HTR-8/SVneo (cell line): ENCODE measurements around the gene PPP3CA.

Source experiments
- DNase-seq: peaks from one replicate; pipeline ENCODE4 v3.0.0; 2011; ENCODE audit warnings: low spot score, mixed read lengths; ENCODE audit not compliant: insufficient read length
- FAIRE-seq: peaks from 2 replicates; lab custom pipeline; 2011; peaks lifted over from hg19 to GRCh38; lab: Jason Lieb, UNC

Gene PPP3CA

DNA sequence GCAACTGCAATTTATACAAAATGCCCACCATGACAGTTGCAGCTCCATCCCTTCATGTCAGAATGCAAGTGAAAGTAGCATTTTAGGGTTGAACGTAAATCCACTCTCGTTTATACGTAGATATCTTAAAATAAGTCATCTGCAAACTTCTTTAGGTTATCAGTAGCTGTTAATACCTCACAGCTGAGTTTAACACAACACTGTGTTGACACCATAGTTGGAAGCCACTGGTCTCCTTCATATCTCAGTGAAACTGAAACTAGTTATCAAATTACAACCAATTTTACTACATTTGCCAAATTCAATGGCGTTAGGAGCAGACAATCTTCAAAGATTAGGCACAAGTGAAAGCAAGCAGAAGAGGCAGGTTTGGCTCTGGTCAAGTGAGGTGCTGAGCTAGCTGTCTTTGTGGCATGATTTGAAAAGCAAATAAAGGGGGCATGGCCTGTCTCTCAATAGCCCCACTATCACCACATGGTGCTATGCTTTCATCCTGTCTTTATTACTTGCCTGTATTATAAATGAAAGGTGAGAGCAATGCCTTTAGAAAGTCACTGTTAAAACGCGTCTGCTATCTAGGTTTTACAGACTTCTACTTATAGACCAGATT lies 12.3 kb downstream of the PPP3CA start:
- no peak for DNase-seq
- FAIRE-seq: no peak

DNA sequence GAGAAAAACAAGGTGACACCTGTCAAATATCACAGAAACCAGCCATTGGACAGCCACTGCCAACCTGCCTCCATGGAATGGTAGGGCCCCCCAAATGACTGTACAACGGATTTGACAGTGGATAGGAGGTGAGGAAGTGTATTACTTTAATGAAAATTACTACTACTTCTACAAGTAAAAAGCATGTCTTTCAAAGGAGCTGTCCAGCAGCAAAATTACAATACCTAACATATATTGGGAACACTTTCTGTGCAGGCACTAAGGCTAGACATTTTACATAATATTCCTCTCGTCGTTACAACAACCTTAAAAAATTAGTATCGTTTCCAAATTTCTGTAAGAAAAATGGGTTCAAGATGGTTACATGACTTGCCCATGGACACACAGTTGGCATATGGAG lies 14.9 kb downstream of the PPP3CA start:
- FAIRE-seq (no peak), DNase-seq (no peak)

DNA sequence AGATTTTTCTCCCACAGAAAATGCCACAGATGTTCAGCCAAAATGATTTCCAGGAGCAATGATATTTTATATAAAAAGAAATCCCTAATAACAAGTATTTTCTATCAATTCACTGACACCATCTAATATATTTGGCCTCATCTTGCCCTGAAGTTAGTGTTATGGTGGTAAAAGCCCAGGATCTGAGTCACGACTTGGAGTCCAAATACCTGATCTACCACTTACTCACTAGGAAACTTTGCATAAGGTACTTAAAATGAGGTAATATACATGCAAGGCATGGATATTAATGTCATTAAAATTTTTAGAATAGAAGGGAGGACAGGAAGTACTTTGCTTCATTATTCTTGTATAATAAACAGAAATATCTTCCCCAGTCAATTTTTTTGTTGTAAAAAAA lies 16.3 kb downstream of the PPP3CA start:
- FAIRE-seq (no peak), DNase-seq (no peak)

DNA sequence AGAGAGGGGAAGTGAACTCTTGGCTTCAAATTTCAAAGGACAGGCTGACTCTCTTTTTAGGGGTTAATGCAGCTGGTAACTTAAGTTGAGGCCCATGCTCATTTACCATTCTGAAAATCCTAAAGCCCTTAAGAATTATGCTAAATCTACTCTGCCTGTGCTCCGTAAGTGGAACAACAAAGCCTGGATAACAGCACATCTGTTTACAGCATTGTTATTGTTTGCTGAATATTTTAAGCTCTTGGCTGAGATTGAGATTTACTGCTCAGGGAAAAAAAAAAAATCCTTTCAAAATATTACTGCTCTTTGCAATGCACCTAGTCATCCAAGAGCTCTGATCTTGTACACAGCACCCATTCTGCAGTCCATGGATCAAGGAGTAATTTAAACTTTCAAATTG lies 17.7 kb downstream of the PPP3CA start:
- FAIRE-seq (no peak), DNase-seq (no peak)

DNA sequence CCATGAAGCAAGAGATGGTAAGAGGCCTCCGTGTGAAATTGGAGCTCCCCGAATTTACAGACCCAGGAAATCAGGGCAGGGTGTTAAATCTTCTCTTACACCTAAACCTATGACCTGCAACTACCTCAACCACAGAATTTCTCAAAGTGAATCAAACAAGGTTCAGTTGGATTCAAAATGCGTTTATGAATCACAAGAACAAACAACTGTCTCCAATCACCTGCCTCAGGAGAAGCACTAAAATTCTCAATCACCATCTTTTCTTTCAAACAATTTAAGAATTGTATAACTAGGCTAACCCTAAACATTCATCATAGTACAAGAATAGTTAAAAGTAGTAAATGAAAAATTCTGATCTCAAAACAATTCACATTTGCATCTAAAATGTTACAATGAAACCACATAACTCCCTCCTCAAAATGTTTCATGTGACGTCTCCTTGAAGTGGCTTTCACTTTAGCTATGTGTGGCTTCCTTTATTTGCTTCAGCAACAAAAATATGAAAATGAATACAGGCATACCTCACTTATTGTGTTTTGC lies 19.2 kb downstream of the PPP3CA start:
- no peak for DNase-seq
- FAIRE-seq: no peak

DNA sequence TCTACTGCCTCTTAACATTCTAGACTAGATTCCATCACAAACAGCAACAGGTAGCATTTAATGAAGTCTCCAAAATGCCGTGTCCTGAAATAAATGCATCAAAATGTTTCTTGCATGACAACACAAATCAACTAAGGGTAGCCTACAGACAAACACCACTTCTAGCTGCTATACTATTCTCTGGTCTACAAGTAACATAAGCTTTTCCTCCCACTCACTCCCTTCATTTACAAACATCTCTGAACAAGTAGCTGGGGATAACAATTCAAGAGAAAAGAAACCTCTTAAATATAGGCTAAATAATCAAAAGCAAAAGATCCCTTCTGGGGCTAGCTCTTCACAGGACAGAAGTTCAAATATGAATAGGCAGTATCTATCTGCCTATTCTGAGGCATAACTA lies 20.8 kb downstream of the PPP3CA start:
- FAIRE-seq (no peak), DNase-seq (no peak)

DNA sequence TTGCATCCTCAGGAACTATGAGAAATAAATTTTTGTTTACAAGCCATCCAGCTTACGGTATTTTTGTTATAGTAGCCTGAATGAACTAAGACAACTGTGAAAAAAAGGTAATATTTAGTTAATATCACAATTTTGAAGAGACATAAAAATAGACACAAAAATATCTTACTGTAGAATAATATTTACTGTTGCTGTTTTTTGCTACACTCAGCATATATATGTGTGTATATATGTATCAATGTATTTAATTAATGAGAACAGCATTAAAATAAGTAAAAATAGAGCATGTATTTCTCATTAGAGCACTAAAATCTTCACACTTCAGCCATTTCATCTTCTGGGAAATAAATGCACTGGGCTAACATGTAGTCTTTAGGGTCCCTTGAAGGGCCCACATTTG lies 24.6 kb downstream of the PPP3CA start:
- FAIRE-seq: no peak

DNA sequence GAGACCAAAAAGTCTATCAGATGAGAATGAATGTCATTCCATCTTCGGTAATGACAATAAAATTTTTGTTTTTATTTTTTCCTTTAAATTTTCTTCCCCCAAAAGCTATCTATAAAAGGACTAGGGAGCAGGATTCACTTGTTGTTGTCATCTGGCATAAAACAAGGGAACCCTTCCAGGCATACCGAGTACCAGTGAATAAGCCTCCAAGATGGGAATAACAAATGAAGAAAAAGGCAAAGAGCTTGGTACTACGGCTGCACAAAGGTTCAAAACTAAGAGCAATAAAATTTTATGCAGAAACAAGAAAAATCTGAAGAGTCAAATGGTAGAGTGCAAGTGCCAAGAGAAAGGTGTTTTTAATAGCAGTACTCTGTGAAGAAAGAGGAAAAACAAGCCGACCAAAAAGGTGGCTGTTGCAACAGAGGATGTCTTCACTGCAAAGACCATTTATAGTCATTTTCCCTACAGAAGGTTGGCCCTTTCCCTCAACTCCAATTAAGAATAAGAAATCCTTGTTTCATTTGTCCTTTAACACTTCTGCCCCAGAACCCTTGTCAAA lies 25.8 kb downstream of the PPP3CA start:
- FAIRE-seq: no peak
- DNase-seq: no peak

More for the DNA sequence above, 24.6 kb downstream of the PPP3CA start:
- DNase-seq: no peak

DNA sequence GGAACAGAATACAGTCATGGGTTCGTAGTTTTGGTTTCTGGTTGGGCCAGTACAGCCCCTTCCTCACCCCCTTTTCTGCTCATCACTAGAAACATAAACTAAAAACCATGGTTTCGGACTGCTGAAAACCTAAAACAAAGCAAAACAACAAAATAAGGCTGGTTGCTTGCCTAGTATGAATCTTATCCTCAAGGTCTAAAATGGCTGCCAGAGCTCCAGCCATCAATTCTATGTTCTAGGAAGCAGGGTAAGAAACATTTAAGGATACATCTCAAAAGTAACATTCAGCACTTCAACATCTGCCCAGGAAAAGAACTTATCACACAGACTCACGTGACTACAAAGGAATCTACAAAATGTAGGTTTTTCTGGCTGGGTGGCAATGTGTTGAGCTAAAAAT lies 31.5 kb downstream of the PPP3CA start:
- DNase-seq (no peak), FAIRE-seq (no peak)

DNA sequence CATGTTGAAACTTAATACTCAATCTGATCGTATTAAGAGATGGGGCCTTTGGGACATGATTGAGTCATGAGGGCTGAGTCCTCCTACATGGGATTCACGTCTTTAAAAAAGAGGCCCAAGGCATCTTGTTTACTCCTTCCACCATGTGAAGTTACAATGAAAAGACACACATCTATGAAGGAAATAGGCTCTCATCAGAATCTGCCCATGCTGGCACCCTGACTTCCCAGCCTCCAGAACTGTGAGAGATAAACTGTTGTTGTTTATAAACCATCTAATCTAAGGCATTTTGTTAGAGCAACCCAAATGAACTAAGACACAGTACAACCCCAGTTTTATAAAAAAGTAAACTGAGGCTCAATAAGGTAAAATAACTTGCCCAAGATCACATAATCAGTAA lies 32.3 kb downstream of the PPP3CA start:
- DNase-seq (no peak), FAIRE-seq (no peak)

DNA sequence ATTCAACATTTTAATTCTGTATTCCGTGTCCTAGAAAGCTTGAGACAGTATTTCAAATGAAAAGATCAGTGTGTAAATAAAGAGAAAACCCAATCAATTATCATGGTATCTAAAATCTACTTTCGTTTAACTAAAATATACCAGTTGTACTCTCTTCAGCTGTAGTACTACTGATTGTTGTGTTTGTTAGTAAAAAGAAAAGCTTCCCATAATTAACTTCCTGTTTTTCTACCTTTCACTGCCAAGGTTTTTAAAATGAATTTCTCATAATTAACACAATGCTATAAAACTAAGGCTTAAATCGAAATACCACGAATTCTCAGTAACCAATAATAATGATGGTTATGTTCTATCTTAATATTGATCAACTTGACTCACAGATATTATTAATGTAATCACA lies 37.4 kb downstream of the PPP3CA start:
- no peak for FAIRE-seq
- DNase-seq: no peak

DNA sequence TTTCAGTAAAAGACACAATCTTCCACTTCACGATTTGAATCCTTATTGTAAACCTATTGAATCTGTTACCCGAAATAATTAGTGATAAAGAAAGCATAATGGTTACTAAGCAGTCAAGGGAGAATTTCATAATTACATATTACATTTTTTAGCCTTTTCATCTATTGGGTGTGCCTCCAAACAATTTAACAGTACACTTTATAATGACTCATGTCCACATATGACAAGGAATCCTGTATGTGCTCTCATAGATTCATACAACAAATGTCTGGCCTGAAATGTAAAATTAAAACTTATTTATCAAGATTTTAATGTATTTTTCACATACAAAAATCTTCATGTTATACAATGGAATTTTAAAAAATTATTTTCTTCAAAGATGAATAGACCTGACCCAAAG lies 39.4 kb downstream of the PPP3CA start:
- no peak for DNase-seq

DNA sequence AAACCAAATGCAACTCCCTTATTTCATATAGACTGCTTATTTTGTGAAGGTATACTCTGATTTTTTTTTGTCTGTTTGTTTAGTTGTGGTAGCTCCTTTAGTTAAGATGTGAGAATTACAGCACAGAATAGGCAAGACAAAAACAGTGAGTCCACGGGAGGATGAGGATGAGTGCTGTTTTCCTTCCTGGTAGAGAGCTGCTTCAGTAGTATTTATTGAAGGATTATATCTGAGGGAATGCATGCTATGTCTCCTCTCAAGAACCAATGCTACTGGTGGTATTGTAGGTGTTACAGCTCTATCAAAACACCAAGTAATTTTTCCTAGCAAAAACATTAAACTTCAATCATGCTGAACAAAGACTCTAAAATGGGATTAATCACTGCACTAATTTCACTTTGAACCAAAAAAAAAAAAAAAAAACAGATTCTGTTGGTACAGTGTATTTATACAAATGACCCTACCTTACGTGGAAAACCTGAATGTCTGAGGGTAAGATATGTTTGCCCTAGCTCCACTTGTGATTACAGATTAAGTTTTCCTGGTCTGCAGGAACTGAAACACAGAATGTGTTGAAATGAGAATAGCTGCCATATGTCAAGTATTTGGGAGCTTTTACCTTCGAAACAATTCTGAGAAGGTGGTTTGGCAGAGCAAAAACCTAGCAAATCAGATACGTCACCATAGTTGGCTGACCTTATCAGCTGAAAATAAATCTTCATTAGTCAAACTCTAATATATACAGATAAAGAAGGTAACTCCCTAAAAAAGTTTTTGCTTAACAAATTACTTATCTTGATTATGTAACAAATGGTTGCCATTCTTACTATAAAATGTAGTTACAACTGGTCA lies 40.3 kb downstream of the PPP3CA start:
- FAIRE-seq (no peak), DNase-seq (no peak)

More for the DNA sequence above, 39.4 kb downstream of the PPP3CA start:
- no peak for FAIRE-seq

DNA sequence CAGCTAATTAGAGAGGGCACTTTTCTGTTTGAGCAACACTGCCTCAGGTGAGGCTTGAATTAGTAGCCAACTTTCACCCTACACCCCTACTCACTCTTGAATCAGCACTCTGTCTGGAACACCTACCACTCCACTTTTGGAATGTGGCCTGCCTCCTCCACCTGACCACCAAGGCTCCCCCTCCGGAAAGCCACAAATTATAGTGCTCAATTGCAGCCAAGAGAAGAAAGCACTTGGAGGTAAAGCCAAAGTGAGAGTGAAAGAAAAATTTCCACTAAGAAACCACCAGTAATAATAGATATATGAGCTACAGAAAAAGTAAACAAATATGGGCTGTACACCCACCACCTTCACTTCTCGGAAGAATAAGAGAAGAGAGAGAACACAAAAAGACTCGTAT lies 41.1 kb downstream of the PPP3CA start:
- FAIRE-seq (no peak), DNase-seq (no peak)

DNA sequence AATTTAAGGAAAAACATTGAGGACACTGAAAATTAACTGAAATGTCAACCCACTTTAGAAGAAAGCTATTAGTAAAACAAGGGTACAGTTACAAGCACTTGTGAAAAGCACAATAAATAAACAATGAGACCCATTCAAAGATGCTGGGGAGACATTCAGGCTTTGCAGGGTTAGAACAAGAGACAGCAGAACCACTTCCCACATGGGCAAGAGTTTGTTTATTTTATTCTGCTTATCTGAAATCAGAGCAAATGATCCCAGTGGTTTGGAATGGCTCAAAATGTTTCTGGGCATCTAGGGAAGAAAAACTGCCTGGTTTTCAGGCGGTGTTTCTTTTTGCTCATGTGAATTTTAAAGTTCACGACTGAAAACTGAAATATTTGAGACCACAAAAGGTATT lies 42.4 kb downstream of the PPP3CA start:
- FAIRE-seq: no peak
- peak; percentile 1 for DNase-seq

DNA sequence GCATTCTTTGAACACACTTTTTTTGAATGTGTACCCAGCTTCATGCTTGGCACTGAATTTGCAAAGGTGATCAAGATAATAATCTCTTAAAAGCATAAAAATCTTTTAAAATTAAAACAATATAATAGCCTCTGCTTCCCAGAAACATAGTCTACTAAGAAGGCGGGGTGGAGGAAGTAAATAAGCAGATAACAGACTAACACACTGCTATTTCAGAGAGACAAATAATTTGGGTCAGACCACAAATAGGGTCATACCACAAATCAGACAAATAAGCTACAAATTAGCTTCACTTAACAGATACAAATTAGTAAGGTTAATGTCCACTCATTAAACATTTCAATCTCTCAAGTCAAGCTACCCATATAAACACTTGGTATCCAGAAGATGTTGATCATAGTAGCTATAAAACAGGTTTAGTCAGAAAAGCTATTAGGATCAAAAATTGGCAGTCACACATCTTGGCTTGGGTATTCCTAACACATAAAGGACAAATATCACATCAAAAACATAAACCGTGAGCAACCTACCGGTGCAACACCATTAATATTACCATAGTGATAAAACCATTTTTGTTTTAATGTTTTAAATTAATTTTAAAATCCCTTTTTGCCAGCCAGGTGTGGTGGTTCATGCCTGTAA lies 47.3 kb downstream of the PPP3CA start:
- FAIRE-seq (no peak), DNase-seq (no peak)

DNA sequence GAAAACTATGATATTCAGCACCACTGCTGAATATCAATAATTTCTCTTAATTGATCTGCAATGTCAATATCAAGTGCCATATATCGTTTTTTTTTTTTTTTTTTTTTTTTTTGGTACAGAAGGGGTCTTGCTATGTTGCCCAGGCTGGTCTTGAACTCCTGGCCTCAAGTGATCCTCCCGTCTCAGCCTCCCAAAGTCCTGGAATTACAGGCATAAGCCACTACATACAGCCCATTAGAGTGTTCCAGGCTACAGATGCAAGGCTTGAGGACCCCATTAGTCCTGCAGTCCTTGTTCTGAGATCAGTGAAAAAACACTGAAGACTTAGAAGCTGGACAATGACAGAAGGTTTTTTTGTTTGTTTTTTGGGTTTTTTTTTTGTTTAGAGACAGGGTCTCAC lies 48.3 kb downstream of the PPP3CA start:
- no peak for FAIRE-seq
- no peak for DNase-seq

DNA sequence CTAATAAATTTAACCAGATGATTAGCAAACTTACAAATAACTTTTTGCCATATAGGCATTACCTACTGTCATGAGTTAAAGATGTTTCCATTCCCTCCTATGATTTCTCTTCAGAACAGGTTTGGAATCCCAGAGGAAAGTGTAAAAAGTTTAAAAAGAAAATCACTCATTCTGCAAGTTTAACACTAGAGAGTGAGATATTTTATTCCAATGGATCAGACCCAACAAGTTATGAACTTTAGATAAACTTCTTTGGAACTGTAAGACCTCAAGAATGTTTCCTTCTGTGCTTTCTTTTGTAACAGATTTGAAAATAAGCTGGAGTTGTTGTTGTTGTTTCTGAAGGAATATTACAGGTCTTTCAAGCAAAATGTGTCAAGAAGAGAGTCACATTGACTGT lies 51.6 kb downstream of the PPP3CA start:
- FAIRE-seq: no peak
- no peak for DNase-seq

DNA sequence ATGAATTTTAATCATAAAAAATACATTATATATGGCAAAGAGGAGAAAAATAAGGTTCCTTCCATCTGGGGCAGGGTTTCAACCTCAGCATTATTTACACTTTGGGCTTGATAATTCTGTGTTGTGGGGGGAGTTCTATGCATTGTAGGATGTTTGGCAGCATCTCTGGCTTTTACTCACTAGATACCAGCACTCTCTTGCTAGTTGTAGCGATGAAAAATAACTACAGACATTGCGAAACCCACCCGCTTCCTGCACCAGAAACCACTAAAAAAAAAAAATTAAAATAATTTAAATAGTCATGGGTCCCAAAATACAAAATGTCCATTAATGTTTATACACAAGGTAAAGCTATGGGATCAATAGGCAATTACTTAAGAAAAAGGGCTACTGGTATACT lies 52.7 kb downstream of the PPP3CA start:
- no peak for DNase-seq
- no peak for FAIRE-seq

DNA sequence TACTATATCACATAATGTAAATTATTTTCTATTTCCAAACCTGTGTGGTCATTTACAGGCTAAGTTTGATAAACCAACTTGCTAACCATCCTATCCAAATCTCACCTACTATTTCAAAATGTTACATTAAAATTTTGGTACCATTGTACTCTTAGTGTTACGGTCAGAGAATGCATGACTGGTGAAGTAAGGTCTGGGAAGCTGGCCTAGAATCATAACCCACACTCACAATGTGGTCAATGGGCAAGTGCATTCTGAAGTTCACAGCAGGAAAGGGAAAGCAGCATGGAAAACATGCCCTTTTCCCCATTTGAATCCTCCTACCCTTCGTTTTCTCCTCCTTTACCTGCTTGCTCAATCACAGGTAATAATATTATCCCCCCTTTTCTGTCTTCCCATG lies 54.4 kb downstream of the PPP3CA start:
- DNase-seq (no peak), FAIRE-seq (no peak)

DNA sequence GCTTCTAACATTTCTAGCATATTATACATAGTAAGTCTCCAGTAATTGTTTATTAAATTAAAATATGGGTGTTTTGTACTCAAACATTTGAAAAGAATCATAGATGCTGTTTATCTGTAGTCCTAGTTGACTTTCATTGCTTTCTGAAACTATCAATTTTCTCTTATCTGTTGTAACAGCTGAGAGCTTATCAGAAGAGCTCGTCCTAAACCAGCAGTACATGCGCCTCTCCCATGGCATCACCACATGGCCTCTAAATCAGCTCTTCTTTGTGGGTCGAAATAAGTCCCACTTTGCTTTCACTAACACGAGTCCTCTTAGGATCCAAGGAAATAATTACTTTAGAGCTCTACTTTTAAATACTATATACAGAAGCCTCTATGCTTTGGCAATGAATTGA lies 55.1 kb downstream of the PPP3CA start:
- no peak for DNase-seq
- no peak for FAIRE-seq
